ENCODE data around the gene MGST2.

DNA sequence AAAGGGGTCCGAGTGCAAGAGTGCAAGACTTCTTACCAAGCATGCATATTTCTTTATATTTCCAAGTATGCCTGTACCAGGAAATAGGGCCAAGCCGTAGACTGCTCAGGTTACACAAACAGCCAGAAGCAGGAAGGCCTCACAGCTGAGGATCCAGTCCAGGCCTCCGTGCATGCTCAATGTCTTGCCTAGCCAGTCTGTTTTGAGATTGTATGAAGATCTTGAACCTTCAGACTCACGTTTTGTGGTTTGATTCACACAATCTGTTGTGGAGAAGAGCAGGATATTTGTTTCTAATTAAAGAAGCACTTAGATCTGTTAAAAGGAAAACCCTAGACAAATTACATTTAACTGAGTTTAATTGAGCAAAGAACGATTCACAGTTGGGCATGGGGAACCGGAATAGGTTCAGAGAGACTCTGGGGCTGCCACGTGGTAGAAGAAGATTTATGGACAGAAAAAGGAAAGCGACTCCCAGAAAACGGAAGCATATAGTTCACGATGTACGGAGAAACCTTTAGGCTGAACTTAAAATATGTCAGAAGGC is 1.2 kb downstream of the MGST2 start:
- peak in 1 of 3 donors; percentile 31 for TF ChIP-seq POLR2A (IDR thresholded peaks at IDR 0.05)
- TF ChIP-seq, protein P1, sequence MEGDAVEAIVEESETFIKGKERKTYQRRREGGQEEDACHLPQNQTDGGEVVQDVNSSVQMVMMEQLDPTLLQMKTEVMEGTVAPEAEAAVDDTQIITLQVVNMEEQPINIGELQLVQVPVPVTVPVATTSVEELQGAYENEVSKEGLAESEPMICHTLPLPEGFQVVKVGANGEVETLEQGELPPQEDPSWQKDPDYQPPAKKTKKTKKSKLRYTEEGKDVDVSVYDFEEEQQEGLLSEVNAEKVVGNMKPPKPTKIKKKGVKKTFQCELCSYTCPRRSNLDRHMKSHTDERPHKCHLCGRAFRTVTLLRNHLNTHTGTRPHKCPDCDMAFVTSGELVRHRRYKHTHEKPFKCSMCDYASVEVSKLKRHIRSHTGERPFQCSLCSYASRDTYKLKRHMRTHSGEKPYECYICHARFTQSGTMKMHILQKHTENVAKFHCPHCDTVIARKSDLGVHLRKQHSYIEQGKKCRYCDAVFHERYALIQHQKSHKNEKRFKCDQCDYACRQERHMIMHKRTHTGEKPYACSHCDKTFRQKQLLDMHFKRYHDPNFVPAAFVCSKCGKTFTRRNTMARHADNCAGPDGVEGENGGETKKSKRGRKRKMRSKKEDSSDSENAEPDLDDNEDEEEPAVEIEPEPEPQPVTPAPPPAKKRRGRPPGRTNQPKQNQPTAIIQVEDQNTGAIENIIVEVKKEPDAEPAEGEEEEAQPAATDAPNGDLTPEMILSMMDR (IDR thresholded peaks at IDR 0.05): no peak

Measured in body of pancreas (tissue), 4 donors.